Measurements from ENCODE around the gene MYO18B. TPM values are rescaled to one million over a fixed set of nuclear protein-coding genes. Genes with fewer than 3 reads are reported as not detected.

The MYO18B gene
- total and polyA plus RNA-seq, 2 of the 4 experiments (the other 2 are of a cell fraction) = under 0.01 TPM; not detected in 1

- no peak overlapping the region for H3K27ac ChIP-seq (ENCODE audit: insufficient read depth, low read length)
- no peak overlapping the region for H4K8ac ChIP-seq (ENCODE audit: low read depth in 2 of 2, low read length in 2 of 2)
- H3K56ac ChIP-seq (ENCODE audit: extremely low read depth, insufficient read depth, low read length) = no peak overlapping the region
- no peak overlapping the region for H4K5ac ChIP-seq (ENCODE audit: low read depth, low read length)
- DNase-seq (no peak), ATAC-seq (ENCODE audit: low read depth) (no peak)
- H2AFZ ChIP-seq (replicated peaks; ENCODE audit: low read length, poor library complexity) = no peak overlapping the region
- no peaks in the 10 kb centered on the region for H4K20me1 ChIP-seq (ENCODE audit: insufficient read depth, low read length)
- no peak overlapping the region for H3K18ac ChIP-seq (ENCODE audit: low read depth, low read length)
- no peaks in the 10 kb centered on the region for H3K9me1 ChIP-seq (ENCODE audit: insufficient read depth, low read length)
- no peak overlapping the region for H2BK5ac ChIP-seq (ENCODE audit: low read depth, low read length, poor library complexity, severe bottlenecking)
- no peak overlapping the region for H2AK9ac ChIP-seq (replicated peaks; ENCODE audit: low read depth, low read length, poor library complexity)
- no peaks in the 10 kb centered on the region for H3K79me1 ChIP-seq (ENCODE audit: low read depth in 1 of 2, low read length in 2 of 2)
- dilution Hi-C loops (cut with HindIII; ENCODE audit: low sequenced_read_pairs, unreplicated experiment) (no loop called here), intact Hi-C loops (cut with micrococcal nuclease) (loop anchor here (5.0 kb wide), 1 partner anchor 257 kb away; no protein-coding TSS in a partner anchor), in situ Hi-C loops (cut with MboI; ENCODE audit: low sequenced_read_pairs) (loop anchor here (5.0 kb wide), 1 partner anchor 237 kb away; no protein-coding TSS in a partner anchor)
- WGBS, 2 experiments (ENCODE audit: extremely low coverage in 2 of 2, insufficient read length in 1 of 2) = no CpG with 5 or more reads among the region's 2 CpGs
- H3K9me3 ChIP-seq (ENCODE audit: control insufficient read depth, insufficient read depth, low read length) = no peaks in the 10 kb centered on the region
- no peaks in the 10 kb centered on the region for H3K27me3 ChIP-seq (ENCODE audit: control insufficient read depth, insufficient read depth, low read length)
- H3K4me1 ChIP-seq (ENCODE audit: control insufficient read depth, insufficient read depth, low read length) = no peaks in the 10 kb centered on the region
- TF ChIP-seq CTCF (conservative IDR thresholded peaks at IDR 0.05; ENCODE audit: low read depth, low read length) (no peak), MAFK (IDR thresholded peaks at IDR 0.05; ENCODE audit: low read depth, low read length) (no peak), RFX5 (IDR thresholded peaks at IDR 0.05; ENCODE audit: low read depth, low read length) (no peak), MAZ (IDR thresholded peaks at IDR 0.05; ENCODE audit: borderline replicate concordance, low read depth, low read length) (no peak), CEBPB (IDR thresholded peaks at IDR 0.05; ENCODE audit: low read depth, low read length) (no peak), FOS (IDR thresholded peaks at IDR 0.05; ENCODE audit: low read depth, low read length) (no peak), CHD1 (IDR thresholded peaks at IDR 0.05; ENCODE audit: low read depth, low read length) (no peak), SMC3 (IDR thresholded peaks at IDR 0.05; ENCODE audit: low read depth, low read length) (no peak)
- ChIA-PET POLR2A (ENCODE audit: unreplicated experiment) (no interaction called here), CTCF (no interaction called here)
- H2BK120ac ChIP-seq (ENCODE audit: low read depth, low read length) = no peak overlapping the region
- no peak overlapping the region for H2AK5ac ChIP-seq (ENCODE audit: low read depth, low read length)
- H3K4me3 ChIP-seq (ENCODE audit: insufficient read depth, low read depth, low read length) = no peak overlapping the region
- no peak overlapping the region for H3K4me2 ChIP-seq (ENCODE audit: low read depth, low read length)
- no peak overlapping the region for H2BK20ac ChIP-seq (ENCODE audit: low read depth, low read length)
- H3K9ac ChIP-seq (ENCODE audit: low read depth, low read length) = no peak overlapping the region
- no peak overlapping the region for H2BK15ac ChIP-seq (ENCODE audit: low read depth, low read length)
- no peak overlapping the region for H3K14ac ChIP-seq (replicated peaks; ENCODE audit: low read depth, low read length)
- no TSS peak for BruUV-seq (replicated peaks)
- H3K23ac ChIP-seq (ENCODE audit: low read depth, low read length) = no peak overlapping the region
- no peak overlapping the region for H3K4ac ChIP-seq (ENCODE audit: low read depth, low read length)
- H3K36me3 ChIP-seq (ENCODE audit: control insufficient read depth, insufficient read depth, low read length) = no peaks in the 10 kb centered on the region
- H4K91ac ChIP-seq (ENCODE audit: insufficient read depth, low read depth, low read length) = no peak overlapping the region
Measured at GRCh38 chr22:25704701-25705100, 37.3 kb upstream of the MYO18B start.
